GM19025 (cell line): ENCODE results near the gene LTBP1.
"Not testable (repeated sequence)": the region's sequence is repeated elsewhere in the genome, so short reads cannot be mapped to it uniquely, and the experiment has no call there.

Source experiments
- ATAC-seq: cut with Tn5 transposase; IDR thresholded peaks from one replicate; pipeline ENCODE4 v1.9.1; 2021; ENCODE audit warnings: mild to moderate bottlenecking, low read depth, moderate library complexity; ENCODE audit not compliant: unreplicated experiment

Gene LTBP1

DNA sequence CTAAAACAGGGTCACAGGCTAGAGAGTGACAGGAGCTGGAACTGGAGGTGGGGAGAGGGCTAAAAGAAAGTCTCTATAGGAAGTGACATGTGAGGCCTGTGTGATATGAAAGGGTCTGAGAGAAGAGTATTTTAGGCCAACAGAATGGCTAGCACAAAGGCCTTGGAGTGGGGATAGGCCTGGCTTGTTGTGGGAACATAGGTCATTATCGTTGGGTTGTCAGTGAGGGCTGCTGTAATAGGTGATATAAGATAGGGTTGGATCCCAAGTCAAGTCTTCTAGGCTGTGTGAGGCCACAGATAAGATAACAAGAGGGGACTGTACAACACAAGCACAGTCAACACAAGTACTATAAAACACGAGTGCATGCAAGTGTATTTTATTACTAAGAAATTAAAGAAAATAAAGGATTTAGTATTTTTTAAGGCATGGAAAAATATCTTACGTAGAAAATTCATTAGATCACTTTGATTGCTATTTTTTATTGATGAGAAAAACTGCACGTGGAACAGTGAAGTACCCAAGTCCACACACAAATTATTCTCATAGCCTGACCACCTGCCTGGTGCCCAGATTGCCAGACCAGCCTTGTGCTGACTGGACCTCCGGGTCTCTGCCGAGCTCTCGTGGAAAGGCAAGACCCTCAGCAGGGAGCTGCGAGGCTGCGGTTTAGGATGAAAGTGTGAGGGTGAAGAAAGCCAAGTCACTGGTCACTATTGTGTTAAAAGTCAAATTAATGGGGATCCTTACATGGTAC is 14.1 kb downstream of the LTBP1 start:
- no peak for ATAC-seq

DNA sequence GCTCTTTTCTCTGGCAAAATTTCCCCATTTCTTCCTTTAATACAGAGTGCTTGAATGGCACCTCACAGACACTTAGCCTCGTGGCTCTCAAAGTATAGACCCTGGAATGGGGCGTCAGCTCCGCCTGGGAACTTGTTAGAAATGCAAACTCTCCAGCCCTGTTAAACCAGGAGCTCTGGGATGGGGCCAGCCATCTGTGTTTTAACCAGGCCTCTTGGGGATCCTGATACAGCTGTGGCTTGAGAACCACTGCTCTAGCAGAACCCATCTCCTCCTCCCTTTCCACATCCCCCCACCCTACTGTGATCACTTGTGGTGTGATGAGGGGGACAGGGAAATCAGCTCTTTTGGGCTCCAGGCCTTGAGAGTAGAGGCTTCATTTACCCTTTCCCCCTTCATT is 15.9 kb downstream of the LTBP1 start:
- ATAC-seq, result no peak

- no peak for ATAC-seq
Observed at GRCh38 chr2:32963941-32964340, 17.2 kb downstream of the LTBP1 start.

GRCh38 chr2:32965523-32966171 is 18.9 kb downstream of the LTBP1 start:
- no peak for ATAC-seq

DNA sequence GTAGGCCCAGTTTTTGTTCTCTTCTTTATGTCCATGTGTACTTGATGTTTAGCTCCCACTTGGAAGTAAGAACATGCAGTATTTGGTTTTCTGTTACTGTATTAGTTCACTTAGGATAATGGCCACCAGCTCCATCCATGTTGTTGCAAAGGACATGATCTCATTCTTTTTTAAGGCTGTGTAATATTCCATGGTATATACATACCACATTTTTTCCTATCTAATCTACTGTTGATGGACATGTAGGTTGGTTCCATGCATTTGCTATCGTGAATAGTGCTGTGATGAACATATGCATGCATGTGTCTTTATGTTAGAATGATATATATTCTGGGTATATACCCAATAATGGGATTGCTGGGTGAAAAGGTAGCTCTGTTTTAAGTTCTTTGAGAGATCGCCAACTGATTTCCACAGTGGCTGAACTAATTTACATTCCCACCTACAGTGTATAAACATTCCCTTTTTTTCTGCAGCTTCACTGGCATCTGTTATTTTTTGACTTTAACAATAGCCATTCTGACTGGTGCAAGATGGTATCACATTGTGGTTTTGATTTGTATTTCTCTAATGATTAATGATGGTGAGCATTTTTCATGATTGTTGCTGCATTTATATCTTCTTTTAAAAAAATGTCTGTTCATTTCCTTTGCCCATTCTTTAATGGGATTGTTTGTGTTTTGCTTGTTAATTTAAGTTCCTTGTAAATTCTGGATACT is 22.9 kb downstream of the LTBP1 start:
- ATAC-seq, result no peak

DNA sequence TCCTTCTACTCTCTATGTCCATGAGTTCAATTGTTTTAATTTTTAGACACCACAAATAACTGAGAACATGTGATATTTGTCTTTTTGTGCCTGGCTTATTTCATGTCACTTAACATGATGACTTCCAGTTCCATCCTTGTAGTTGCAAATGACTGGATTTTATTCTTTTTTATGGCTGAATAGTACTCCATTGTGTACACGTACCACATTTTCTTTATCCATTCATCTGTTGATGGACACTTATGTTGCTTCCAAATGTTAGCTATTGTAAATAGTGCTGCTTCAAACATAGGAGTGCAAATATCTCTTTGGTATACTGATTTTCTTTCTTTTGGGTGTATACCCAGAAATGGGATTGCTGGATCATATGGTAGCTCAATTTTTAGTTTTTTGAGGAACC is 27.0 kb downstream of the LTBP1 start:
- not testable (repeated sequence) for ATAC-seq

DNA sequence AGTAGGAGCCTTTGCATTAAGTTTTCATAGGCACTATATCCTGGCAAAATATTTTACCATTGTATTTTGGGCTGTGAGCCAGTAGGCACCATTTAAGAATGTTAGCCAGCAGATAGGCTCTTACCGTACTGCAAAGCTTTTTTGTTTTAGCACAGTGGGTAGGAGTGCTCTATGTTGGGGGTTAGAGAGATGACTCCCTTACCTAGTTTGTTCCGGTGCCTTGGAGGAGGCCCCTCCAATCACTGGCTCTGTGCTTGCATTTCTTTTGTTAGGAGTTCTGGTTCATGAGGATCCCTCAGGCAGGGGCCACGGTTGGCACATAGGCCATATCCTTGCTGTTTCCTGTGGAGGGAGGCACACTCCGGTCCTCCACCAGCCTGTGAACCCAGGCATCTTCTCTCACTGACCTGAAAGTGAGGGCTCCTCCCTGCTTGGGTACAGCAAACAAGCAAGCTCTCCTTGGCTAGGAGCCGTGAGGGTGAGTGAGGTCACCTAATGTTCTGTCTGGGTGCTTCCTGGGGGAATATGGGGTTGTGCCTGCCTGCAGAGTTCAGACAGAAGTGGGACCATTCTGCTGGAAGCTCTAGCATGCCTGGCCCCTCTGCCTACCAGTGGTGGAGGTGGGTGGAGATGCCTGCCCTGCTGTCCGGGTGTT is 29.8 kb downstream of the LTBP1 start:
- no peak for ATAC-seq

DNA sequence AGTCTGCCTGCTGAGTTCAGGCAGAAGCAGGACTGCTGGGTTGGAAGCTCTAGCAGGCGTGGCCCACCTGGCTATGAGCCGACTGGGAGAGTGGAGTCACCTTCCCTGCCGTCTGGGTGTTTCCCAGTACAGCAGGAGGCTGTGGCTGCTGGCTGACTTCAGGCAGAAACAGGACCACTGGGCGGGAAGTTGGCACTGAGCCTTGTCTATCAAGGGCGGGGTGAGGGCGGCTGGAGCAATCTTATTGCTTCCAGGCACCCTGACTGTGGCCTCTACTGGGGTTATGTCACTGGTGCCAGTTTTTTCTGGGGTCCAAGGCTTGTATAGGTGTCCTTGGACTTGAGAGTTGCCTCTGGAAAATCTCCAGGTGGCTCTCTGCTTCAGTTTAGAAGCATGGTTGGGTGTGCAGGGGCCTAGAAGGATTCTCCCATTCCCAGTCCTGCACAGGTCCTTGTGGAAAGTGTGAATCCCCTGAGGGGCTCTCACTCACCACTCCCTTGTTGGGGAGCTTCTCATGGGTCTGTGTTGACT is 30.5 kb downstream of the LTBP1 start:
- no peak for ATAC-seq

DNA sequence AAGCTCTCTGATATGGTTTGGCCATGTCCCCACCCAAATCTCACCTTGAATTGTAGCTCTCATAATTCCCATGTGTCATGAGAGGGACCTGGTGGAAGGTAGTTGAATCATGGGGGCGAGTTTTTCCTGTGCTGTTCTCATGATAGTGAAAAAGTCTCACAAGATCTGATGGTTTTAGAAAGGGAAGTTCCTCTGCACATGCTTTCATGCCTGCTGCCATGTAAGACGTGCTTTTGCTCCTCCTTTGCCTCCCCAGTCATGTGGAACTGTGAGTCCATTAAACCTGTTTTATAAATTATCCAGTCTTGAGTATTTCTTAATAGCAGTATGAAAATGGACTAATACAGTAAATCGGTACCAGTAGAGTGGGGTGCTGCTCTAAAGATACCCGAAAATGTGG is 34.9 kb downstream of the LTBP1 start:
- ATAC-seq, result no peak

GRCh38 chr2:32983193-32983924 is 36.6 kb downstream of the LTBP1 start:
- ATAC-seq, result not testable (repeated sequence)

- ATAC-seq, result no peak
Observed at GRCh38 chr2:32986480-32986879, 39.7 kb downstream of the LTBP1 start.

DNA sequence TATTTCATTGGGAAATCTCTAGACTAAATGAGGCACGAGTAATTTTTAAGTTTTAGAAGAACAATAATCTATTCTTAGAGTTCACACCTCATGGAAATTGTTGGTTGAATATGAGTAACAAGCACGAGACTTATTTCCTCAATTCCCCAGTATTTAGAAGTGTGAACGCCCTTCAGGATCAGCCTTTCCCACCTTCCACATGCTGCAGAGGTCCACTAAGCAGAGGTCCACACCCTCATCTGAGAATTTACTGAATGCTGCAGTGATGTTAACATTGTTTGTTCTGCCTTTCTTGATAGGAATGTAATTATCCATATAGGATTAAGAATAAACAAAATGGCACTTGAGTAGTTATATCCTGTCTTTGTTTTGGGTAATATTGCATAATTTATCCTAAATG is 41.8 kb downstream of the LTBP1 start:
- ATAC-seq, result no peak

GRCh38 chr2:32990556-32990955 is 43.8 kb downstream of the LTBP1 start:
- ATAC-seq, result no peak

GRCh38 chr2:32991091-32991845 is 44.5 kb downstream of the LTBP1 start:
- no peak for ATAC-seq

DNA sequence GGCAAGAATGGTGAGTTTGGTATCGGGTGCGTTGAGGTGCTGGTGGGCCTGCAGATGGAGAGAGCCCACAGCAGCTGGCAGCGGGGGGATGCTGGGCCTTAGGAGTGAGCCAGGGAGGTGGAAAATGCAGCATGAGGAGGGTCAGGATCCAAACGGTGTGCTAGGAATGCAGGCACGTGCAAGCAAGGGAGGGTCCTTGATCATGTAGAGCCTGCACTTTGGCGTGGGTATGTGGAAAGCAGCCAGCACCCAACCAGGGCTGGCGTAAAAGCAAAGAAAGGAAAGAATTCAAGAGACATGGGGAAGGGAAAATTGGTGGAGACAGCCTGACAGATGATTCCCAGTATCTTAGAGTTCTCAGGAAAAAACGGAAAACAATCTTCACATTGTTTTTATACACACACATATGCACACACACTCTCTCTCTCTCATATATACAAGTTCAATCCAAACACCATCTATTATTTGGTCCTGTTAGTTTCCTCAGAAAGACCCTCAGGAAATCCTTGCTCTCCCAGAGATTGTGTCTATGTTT is 46.3 kb downstream of the LTBP1 start:
- no peak for ATAC-seq

- ATAC-seq, result no peak
Observed at GRCh38 chr2:32997705-32998104, 51.0 kb downstream of the LTBP1 start.

DNA sequence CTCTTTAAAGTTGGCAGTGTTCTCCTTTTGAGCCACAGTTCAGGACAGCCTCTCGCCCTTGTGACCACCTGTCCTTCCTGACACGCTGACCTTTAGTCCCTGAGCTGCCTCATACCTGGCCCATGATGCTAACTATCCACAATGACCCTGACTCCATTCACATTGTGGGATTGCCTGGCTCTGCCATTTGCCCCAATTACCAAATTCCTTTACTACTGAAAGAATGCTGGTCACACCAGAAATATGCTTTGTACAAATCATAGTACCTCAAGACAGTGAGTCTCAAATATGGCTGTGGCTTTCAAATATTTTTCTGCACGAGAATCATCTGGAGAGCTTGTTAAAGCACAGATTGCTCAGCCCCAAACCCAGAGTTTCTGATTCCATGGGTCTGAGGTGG is 54.2 kb downstream of the LTBP1 start:
- no peak for ATAC-seq

DNA sequence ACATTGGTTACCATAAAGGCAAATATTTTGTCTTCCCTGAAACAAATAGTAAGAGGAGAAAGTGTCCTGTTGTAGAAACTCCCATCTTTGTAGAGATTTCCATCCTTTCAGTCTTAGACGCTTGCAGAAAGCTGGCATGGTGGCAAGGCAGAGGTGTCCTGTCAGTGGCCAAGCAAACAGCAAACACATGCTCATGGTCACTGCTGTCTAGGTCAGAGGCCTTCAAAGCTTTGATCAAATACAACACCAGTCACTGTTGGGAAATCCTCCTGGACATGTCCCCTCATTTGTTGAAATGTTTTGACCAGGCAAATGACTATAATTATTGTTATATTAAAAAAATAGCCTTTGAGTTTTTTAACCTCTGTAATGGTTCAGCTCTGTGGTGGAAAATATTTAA is 55.1 kb downstream of the LTBP1 start:
- ATAC-seq, result no peak

DNA sequence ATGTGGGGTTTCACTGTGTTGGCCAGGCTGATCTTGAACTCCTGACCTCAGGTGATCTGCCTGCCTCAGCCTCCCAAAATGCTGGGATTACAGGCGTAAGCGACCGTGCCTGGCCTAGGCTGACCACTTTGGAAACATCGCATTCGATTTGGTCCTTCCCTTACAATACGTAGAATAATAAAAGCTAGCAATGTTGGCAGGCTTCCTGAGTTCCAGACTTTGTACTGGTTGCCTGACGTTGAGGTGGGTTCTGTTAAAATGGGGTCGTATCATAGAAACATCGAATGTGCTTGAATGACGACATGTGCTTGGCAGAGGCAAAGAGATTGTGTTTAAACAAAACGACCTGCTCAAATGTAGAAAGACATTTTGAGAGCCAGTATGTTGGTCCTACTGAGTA is 56.1 kb downstream of the LTBP1 start:
- no peak for ATAC-seq
